Tibial nerve (tissue), 3 donors: ENCODE data around the gene USP7.

Experiments
- CTCF ChIP-seq, 5 experiments: fragments of 200-600 bp in 3 of 5; fragments of 450-650 bp in 2 of 5; sonication (generic) in 3 of 5; IDR thresholded peaks; one replicate each; pipeline ENCODE4 v1.5.1; 2016 to 2019; ENCODE audit warnings: antibody characterized with exemption in 5 of 5, mild to moderate bottlenecking in 3 of 5, moderate library complexity in 2 of 5
- POLR2A ChIP-seq, 2 donors: fragments of 450-650 bp; IDR thresholded peaks; one replicate each; pipeline ENCODE4 v1.6.1; 2017; ENCODE audit warnings: antibody characterized with exemption in 2 of 2, mild to moderate bottlenecking in 2 of 2, moderate library complexity in 2 of 2

GRCh38 chr16:8959921-8960787 lies 3.6 kb downstream of the USP7 start:
- TF ChIP-seq CTCF (IDR thresholded peaks at IDR 0.05) (no peak), POLR2A (IDR thresholded peaks at IDR 0.05) (no peak)
